OCI-LY3 (cell line): ENCODE results near the gene SEMA4A.

Experiments used
- H2AFZ ChIP-seq: fragments of 200-600, 300-600 bp; shearing (Covaris generic); 2 replicates; pipeline ENCODE4 v1.6.0; 2014; ENCODE audit warnings: antibody characterized with exemption, low read depth, low read length
- H3K27ac ChIP-seq: fragments of 200-600, 300-600 bp; sonication (generic); 2 replicates; pipeline ENCODE4 v1.5.1; 2014; ENCODE audit warnings: mild to moderate bottlenecking, low read length, moderate library complexity, mixed read lengths
- H3K27me3 ChIP-seq: fragments of 200-600, 300-600 bp; sonication (generic); 2 replicates; pipeline ENCODE4 v1.6.1; 2014; ENCODE audit warnings: low read depth, low read length, mixed read lengths
- H3K36me3 ChIP-seq: fragments of 200-600, 300-600 bp; sonication (generic); replicated peaks from 2 replicates; pipeline ENCODE3; 2014; ENCODE audit warnings: low read depth, low read length, mixed read lengths
- H3K4me1 ChIP-seq: fragments of 300-600, 200-600 bp; sonication (generic); 2 replicates; pipeline ENCODE4 v1.6.1; 2014; ENCODE audit warnings: low read length, mixed read lengths
- H3K4me2 ChIP-seq: fragments of 200-600, 300-600 bp; sonication (generic); 2 replicates; pipeline ENCODE4 v1.6.1; 2014; ENCODE audit warnings: low read length, mixed read lengths
- H3K4me3 ChIP-seq: fragments of 300-600, 200-600 bp; sonication (generic); 2 replicates; pipeline ENCODE4 v1.5.1; 2014; ENCODE audit warnings: antibody characterized with exemption, mild to moderate bottlenecking, low read length, moderate library complexity
- H3K79me2 ChIP-seq: fragments of 300-600, 200-600 bp; shearing (Covaris generic); 2 replicates; pipeline ENCODE4 v1.6.1; 2014; ENCODE audit warnings: mild to moderate bottlenecking, low read length, mixed read lengths
- H3K9ac ChIP-seq: fragments of 300-600, 200-600 bp; shearing (Covaris generic); 2 replicates; pipeline ENCODE4 v1.6.0; 2014; ENCODE audit warnings: mild to moderate bottlenecking, low read length, moderate library complexity
- H3K9me3 ChIP-seq: fragments of 200-600, 300-600 bp; shearing (Covaris generic); 2 replicates; pipeline ENCODE4 v1.6.1; 2014; ENCODE audit warnings: low read length, mixed read lengths; ENCODE audit not compliant: insufficient read depth
- H4K20me1 ChIP-seq: fragments of 200-600, 300-600 bp; sonication (generic); 2 replicates; pipeline ENCODE4 v1.6.1; 2016; ENCODE audit warnings: low read length, mixed read lengths; ENCODE audit not compliant: insufficient read depth
- CTCF ChIP-seq: fragments of 200-600, 300-600 bp; sonication (generic); IDR thresholded peaks from 2 replicates; pipeline ENCODE4 v1.5.1; 2014; ENCODE audit warnings: antibody characterized with exemption, low read length, low read depth
- EZH2phosphoT487 ChIP-seq: fragments of 200-600 bp; shearing (Covaris generic); IDR thresholded peaks from 2 replicates; pipeline ENCODE4 v1.6.1; 2018; ENCODE audit warnings: antibody characterized with exemption, mixed run types, low read depth

Gene SEMA4A

DNA sequence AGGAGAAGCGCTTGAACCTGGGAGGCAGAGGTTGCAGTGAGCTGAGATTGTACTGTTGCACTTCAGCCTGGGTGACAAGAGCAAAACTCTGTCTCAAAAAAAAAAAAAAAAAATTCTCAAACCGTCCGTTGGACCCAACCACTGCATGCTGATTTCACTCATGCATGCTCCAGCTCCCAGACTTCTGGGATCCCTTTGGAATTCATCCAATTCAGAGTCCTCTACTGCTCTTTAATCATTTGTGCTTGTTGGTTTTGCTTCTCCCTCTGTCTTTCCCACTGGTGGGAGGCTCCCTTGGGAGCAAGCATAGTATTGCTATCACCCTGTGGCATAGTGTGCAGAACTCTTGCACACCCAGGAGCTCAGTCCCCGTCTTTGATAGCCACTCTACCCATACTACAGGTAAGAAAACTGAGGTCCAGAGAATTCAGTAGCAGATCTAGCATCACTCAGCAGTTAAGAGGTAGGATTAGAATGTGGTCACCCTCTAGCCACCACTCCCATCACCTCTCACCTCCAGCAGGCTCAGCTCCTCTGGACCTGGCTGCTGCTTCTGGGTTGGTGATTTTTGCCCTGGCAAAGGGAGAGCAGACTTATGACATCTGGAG lies 41.9 kb upstream of the SEMA4A start:
- peaks cover 5% of the 10 kb centered on the region for H3K4me1 ChIP-seq
- H2AFZ ChIP-seq: no peak overlapping the region
- H3K9ac ChIP-seq: no peak overlapping the region
- no peaks in the 10 kb centered on the region for H3K36me3 ChIP-seq
- no peak overlapping the region for H3K4me2 ChIP-seq
- H3K4me3 ChIP-seq: no peak overlapping the region
- H3K9me3 ChIP-seq: no peaks in the 10 kb centered on the region
- TF ChIP-seq EZH2phosphoT487: no peak
- no peak overlapping the region for H3K27ac ChIP-seq
- H4K20me1 ChIP-seq: no peaks in the 10 kb centered on the region
- no peaks in the 10 kb centered on the region for H3K79me2 ChIP-seq
- peaks cover 44% of the 10 kb centered on the region for H3K27me3 ChIP-seq

GRCh38 chr1:156112276-156113137 lies 40.9 kb upstream of the SEMA4A start:
- no peaks in the 10 kb centered on the region for H3K9me3 ChIP-seq
- no peak overlapping the region for H3K4me2 ChIP-seq

DNA sequence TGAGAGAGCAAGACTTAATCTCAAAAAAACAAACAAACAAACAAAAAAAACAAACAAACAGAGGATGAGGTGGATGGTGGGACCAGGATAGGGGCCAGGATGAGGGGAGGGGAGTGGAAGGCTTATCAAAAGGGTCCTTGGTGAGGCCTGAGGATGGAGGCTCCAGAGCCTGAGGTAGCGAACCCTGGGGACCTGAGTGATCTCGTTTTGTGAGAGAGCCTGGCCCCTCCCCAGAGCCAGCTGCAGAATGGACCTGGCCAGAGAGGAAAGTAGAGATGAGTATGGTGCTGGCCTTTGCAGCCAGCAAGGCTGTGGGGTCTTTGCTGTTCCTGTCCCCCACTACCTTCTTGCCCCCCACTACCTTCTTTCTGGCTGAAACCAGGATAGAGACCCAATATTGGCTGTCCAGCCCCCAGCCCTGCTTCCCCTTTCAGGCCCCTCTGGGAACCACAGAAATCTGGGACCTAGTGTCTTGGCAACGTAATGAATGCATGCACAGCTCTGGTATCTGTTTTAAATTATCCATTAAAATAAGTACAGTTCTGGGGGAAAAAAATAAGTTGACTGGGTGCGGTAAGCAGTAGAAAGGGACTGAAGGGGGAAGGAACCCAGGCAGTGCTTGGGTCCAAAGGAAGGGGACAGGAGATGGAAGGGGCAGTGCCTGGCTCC lies 40.0 kb upstream of the SEMA4A start:
- H3K9me3 ChIP-seq: no peaks in the 10 kb centered on the region
- H3K79me2 ChIP-seq: no peaks in the 10 kb centered on the region
- H3K4me2 ChIP-seq: no peak overlapping the region
- no peaks in the 10 kb centered on the region for H4K20me1 ChIP-seq
- no peaks in the 10 kb centered on the region for H3K4me1 ChIP-seq
- H3K36me3 ChIP-seq: no peaks in the 10 kb centered on the region
- H3K4me3 ChIP-seq: no peak overlapping the region
- TF ChIP-seq EZH2phosphoT487: no peak
- TF ChIP-seq CTCF: no peak
- no peak overlapping the region for H2AFZ ChIP-seq
- no peak overlapping the region for H3K9ac ChIP-seq
- H3K27me3 ChIP-seq: peaks cover 45% of the 10 kb centered on the region
- no peak overlapping the region for H3K27ac ChIP-seq

More at GRCh38 chr1:156112276-156113137, 40.9 kb upstream of the SEMA4A start:
- Histone ChIP-seq H3K4me1 (no peaks in the 10 kb centered on the region), H3K79me2 (no peaks in the 10 kb centered on the region), H2AFZ (no peak overlapping the region), H3K4me3 (no peak overlapping the region), H3K27ac (no peak overlapping the region), H4K20me1 (no peaks in the 10 kb centered on the region), H3K36me3 (no peaks in the 10 kb centered on the region), H3K9ac (no peak overlapping the region), H3K27me3 (peaks cover 44% of the 10 kb centered on the region)
- TF ChIP-seq EZH2phosphoT487 (no peak), CTCF (no peak)

DNA sequence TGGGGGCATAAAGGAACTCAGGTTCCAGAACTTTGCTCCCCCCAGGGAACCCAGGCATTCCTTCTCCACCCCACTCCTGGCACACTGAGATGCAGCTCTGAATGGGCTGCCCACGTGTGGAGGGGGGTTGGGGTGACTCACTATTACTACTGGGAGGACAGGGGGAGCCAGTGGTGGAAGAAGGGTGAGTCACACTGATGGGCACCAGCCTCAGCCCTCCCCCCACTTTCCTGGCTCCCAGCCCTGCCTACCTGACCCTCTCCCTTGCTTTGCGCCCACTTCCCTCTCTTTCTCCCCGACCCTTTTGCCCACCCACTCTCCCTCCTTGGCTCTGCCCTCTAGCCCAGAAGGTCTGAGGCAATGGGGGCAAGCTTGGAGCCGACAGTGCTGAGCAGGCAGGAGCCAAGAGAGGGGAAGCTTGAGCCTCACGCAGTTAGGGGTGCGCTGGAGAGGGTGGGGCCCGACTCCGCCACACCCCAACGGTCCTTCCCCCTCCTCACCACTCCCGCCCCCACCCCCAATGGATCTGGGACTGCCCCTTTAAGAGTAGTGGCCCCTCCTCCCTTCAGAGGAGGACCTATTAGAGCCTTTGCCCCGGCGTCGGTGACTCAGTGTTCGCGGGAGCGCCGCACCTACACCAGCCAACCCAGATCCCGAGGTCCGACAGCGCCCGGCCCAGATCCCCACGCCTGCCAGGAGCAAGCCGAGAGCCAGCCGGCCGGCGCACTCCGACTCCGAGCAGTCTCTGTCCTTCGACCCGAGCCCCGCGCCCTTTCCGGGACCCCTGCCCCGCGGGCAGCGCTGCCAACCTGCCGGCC lies 39.1 kb upstream of the SEMA4A start, which contains the start of gene LMNA:
LMNA (plus strand) TSS at position 611 of the 818 bp plus-strand sequence. CDS start 208 bp downstream, outside the sequence.
- Histone ChIP-seq H3K4me1 (peaks cover under 1% of the 10 kb centered on the region; the same call in 1 of the 2 replicates), H3K4me3 (no peak within 1 kb of the TSS), H3K9ac (no peak within 1 kb of the TSS), H3K27me3 (peaks cover 49% of the 10 kb centered on the region), H2AFZ (no peak within 1 kb of the TSS), H3K36me3 (no peaks in the 10 kb centered on the region), H3K27ac (no peak within 1 kb of the TSS), H3K79me2 (no peaks in the 10 kb centered on the region), H4K20me1 (no peaks in the 10 kb centered on the region), H3K4me2 (peak within 1 kb of the TSS; percentile 0; the same call in 1 of the 2 replicates), H3K9me3 (no peaks in the 10 kb centered on the region)
- TF ChIP-seq EZH2phosphoT487 (no peak), CTCF (no peak)
